DOHH2 (cell line): ENCODE measurements around the gene GART.

ENCODE experiments used
- H3F3A ChIP-seq: fragments of 200-600 bp; sonication (generic), shearing (Covaris generic); 2 replicates; pipeline ENCODE4 v1.6.0; 2016; ENCODE audit warnings: antibody characterized with exemption, mild to moderate bottlenecking; ENCODE audit not compliant: control insufficient read depth, insufficient read depth
- H3K27ac ChIP-seq: fragments of 200-600 bp; sonication (generic); 2 replicates; pipeline ENCODE4 v1.5.1; 2014; ENCODE audit warnings: low read depth, mild to moderate bottlenecking, low read length, moderate library complexity
- H3K27me3 ChIP-seq: fragments of 200-600 bp; sonication (generic); 2 replicates; pipeline ENCODE4 v1.6.1; 2014; ENCODE audit warnings: mild to moderate bottlenecking, low read length, mixed read lengths; ENCODE audit not compliant: control insufficient read depth
- H3K36me3 ChIP-seq: fragments of 200-600 bp; sonication (generic); 2 replicates; pipeline ENCODE4 v1.6.1; 2014; ENCODE audit warnings: mild to moderate bottlenecking, low read length, moderate library complexity, mixed read lengths; ENCODE audit not compliant: control insufficient read depth
- H3K4me1 ChIP-seq: fragments of 200-600 bp; sonication (generic); 2 replicates; pipeline ENCODE4 v1.6.1; 2014; ENCODE audit warnings: mild to moderate bottlenecking, low read length, mixed read lengths; ENCODE audit not compliant: control insufficient read depth
- H3K4me2 ChIP-seq: fragments of 200-600 bp; sonication (generic); 2 replicates; pipeline ENCODE4 v1.6.0; 2014; ENCODE audit warnings: mild to moderate bottlenecking, low read length, moderate library complexity
- H3K4me3 ChIP-seq: fragments of 200-600 bp; sonication (generic); 2 replicates; pipeline ENCODE4 v1.5.1; 2014; ENCODE audit warnings: mild to moderate bottlenecking, low read length, mixed read lengths
- H3K79me2 ChIP-seq: fragments of 200-600 bp; sonication (generic); 2 replicates; pipeline ENCODE4 v1.6.1; 2014; ENCODE audit warnings: mild to moderate bottlenecking, low read length, mixed read lengths; ENCODE audit not compliant: control insufficient read depth
- H3K9me2 ChIP-seq: fragments of 200-600 bp; sonication (generic); replicated peaks from 2 replicates; pipeline ENCODE4 v1.6.1; 2014; ENCODE audit warnings: mild to moderate bottlenecking, low read length, mixed read lengths; ENCODE audit not compliant: control insufficient read depth
- H3K9me3 ChIP-seq: fragments of 200-600 bp; sonication (generic); 2 replicates; pipeline ENCODE4 v1.6.1; 2014; ENCODE audit warnings: antibody characterized with exemption, low read length, mixed read lengths; ENCODE audit not compliant: control insufficient read depth, insufficient read depth
- H4K20me1 ChIP-seq: fragments of 200-600 bp; sonication (generic); 2 replicates; pipeline ENCODE4 v1.6.0; 2014; ENCODE audit warnings: low read depth, mild to moderate bottlenecking, antibody characterized with exemption, low read length, moderate library complexity; ENCODE audit not compliant: control insufficient read depth, insufficient read depth
- CTCF ChIP-seq: fragments of 200-600 bp; sonication (generic); IDR thresholded peaks from one replicate; pipeline ENCODE4 v1.5.1; 2014; ENCODE audit warnings: antibody characterized with exemption, mild to moderate bottlenecking, low read depth, low read length; ENCODE audit not compliant: poor library complexity, severe bottlenecking
- EZH2phosphoT487 ChIP-seq: fragments of 200-600 bp; sonication (generic); IDR thresholded peaks from 2 replicates; pipeline ENCODE4 v1.6.1; 2017; ENCODE audit warnings: borderline replicate concordance, mild to moderate bottlenecking, antibody characterized with exemption, low read length, moderate library complexity, mixed read lengths

GART gene

GRCh38 chr21:33568448-33568847 is 26.5 kb upstream of the GART start:
- Histone ChIP-seq H3K9me3 (no peaks in the 10 kb centered on the region), H3K4me1 (no peaks in the 10 kb centered on the region), H3F3A (peaks cover 37% of the 10 kb centered on the region), H3K4me2 (no peak overlapping the region), H3K4me3 (no peak overlapping the region), H3K79me2 (peaks cover 44% of the 10 kb centered on the region), H3K9me2 (no peaks in the 10 kb centered on the region), H4K20me1 (0 out of 2 replicates have a peak, but pooled peaks cover 3% of the 10 kb centered on the region), H3K27me3 (no peaks in the 10 kb centered on the region), H3K27ac (no peak overlapping the region), H3K36me3 (peaks cover 92% of the 10 kb centered on the region)
- no peak for TF ChIP-seq CTCF
- TF ChIP-seq EZH2phosphoT487 = no peak

GRCh38 chr21:33567914-33568313 is 26.0 kb upstream of the GART start:
- Histone ChIP-seq H3F3A (peaks cover 32% of the 10 kb centered on the region), H3K27me3 (no peaks in the 10 kb centered on the region), H4K20me1 (0 out of 2 replicates have a peak, but pooled peaks cover 3% of the 10 kb centered on the region), H3K9me3 (no peaks in the 10 kb centered on the region), H3K4me3 (no peak overlapping the region), H3K36me3 (peaks cover 92% of the 10 kb centered on the region), H3K4me2 (no peak overlapping the region), H3K4me1 (no peaks in the 10 kb centered on the region), H3K27ac (no peak overlapping the region), H3K9me2 (no peaks in the 10 kb centered on the region), H3K79me2 (peaks cover 47% of the 10 kb centered on the region)
- TF ChIP-seq CTCF = no peak
- TF ChIP-seq EZH2phosphoT487 = no peak

- no peaks in the 10 kb centered on the region for H3K27me3 ChIP-seq
- H3K4me2 ChIP-seq = no peak overlapping the region
- no peak overlapping the region for H3K27ac ChIP-seq
- H3K36me3 ChIP-seq = peaks cover 92% of the 10 kb centered on the region
- peaks cover 53% of the 10 kb centered on the region for H3K79me2 ChIP-seq
- H3K4me1 ChIP-seq = no peaks in the 10 kb centered on the region
- 0 out of 2 replicates have a peak, but pooled peaks cover 3% of the 10 kb centered on the region for H4K20me1 ChIP-seq
- H3K4me3 ChIP-seq = no peak overlapping the region
- H3K9me3 ChIP-seq = no peaks in the 10 kb centered on the region
- TF ChIP-seq CTCF = no peak
- no peak for TF ChIP-seq EZH2phosphoT487
- H3K9me2 ChIP-seq = no peaks in the 10 kb centered on the region
- H3F3A ChIP-seq = peaks cover 35% of the 10 kb centered on the region
Observed at GRCh38 chr21:33566514-33566913, 24.6 kb upstream of the GART start.
